A673 (cell line): ENCODE results near the gene ZNF398.

ENCODE experiments used
- CTCF ChIP-seq: fragments of 300-800, 200-600 bp; sonication (generic); conservative IDR thresholded peaks from 2 replicates; pipeline ENCODE4 v1.5.1; 2017; ENCODE audit warnings: low read depth, mild to moderate bottlenecking, antibody characterized with exemption, low read length, moderate library complexity, mixed read lengths
- EZH2 ChIP-seq: fragments of 200-600 bp; sonication (generic); IDR thresholded peaks from 2 replicates; pipeline ENCODE4 v1.6.1; 2017; ENCODE audit warnings: borderline replicate concordance, low read depth, mild to moderate bottlenecking, mixed read lengths, antibody characterized with exemption, low read length; ENCODE audit not compliant: poor library complexity, severe bottlenecking

- no peak for TF ChIP-seq CTCF
- TF ChIP-seq EZH2, result no peak
These were observed 48.2 kb upstream of the ZNF398 start for GRCh38 chr7:149099058-149099457.
